HG02678 (cell line): ENCODE data around the gene IFRD1.
"Not testable (repeated sequence)": the region's sequence is repeated elsewhere in the genome, so short reads cannot be mapped to it uniquely, and the experiment has no call there.

Source experiments
- ATAC-seq: cut with Tn5 transposase; IDR thresholded peaks from one replicate; pipeline ENCODE4 v1.9.1; 2021; ENCODE audit warnings: mild to moderate bottlenecking, moderate library complexity; ENCODE audit not compliant: unreplicated experiment

The IFRD1 gene

GRCh38 chr7:112442210-112442609, 8.1 kb upstream of the IFRD1 start:
- ATAC-seq: no peak

DNA sequence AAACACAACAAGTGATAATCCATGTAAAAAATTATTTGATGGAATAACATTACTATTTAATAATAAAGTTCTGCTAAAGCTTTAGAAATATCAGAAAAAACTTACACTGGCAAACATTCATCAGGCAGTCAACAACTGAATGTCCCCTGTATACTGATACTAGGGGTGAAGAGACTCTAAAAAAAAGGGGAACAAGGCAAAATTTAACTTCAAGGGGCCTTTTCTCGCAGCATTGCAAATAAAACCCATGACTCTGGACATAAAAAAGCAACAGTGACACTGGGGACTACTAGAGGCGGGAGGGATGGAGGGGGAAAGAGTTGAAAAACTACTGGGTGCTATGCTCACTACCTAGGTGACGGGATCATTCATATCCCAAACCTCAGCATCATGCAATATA, 5.8 kb upstream of the IFRD1 start:
- ATAC-seq: no peak

DNA sequence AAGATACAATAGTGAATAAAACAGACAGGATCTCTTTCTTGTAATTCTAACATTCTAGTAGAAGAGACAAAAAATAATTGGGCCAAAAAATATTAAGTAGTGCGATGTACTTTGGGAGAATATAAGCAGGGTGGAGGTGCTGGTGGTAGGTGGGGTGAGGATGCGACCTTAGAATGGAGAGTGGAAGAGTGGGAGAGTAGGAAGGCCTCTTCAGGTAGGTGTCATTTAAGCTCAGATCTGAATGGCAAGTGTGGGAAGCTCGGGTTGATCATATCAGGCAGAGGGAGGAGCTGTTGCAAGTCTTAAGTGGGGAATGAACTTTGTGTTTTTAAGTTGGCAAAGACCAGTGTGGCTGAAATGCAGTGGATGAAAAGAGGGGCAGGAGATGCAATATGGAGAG, 3.8 kb upstream of the IFRD1 start:
- ATAC-seq: no peak

GRCh38 chr7:112447406-112447805, 2.9 kb upstream of the IFRD1 start:
- no peak for ATAC-seq

DNA sequence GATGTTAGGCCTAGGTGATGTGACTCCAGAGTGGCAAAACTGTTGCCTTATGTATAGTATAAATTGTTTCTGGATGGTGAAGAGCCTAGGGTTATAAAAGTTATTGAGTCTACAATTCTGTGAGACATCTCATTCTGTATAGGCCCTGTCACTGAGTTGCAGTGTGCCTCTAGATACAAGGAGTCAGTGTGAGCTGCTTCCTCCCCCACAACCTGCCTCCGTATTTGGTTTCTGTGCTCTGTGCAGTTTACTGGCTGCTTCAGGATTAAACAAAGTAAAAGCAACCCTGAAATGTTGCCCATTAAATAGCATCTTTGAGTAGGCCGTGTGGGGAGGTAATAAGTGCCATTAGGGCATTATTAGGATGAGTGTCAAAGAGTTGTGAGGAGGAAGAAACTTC, 1.9 kb upstream of the IFRD1 start:
- no peak for ATAC-seq

DNA sequence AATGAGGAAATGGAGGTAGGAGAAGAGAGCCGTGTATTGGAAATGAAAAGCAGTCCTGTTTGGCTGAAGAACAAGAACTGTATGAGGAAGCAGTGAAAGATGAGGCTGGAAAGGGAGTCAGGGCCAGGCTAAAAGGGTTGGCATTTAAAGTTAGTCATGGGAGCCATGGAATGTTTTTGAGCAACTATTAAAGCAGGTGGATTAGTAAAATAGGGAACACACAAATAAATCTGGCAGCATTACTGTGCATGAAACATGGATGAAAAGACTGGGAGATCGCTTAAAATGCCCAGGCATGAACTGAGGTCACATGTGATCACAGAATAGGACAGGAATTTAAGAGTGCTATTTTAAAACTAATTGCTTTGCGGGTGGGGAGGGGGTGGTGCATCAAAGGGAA, 1.4 kb upstream of the IFRD1 start:
- no peak for ATAC-seq

DNA sequence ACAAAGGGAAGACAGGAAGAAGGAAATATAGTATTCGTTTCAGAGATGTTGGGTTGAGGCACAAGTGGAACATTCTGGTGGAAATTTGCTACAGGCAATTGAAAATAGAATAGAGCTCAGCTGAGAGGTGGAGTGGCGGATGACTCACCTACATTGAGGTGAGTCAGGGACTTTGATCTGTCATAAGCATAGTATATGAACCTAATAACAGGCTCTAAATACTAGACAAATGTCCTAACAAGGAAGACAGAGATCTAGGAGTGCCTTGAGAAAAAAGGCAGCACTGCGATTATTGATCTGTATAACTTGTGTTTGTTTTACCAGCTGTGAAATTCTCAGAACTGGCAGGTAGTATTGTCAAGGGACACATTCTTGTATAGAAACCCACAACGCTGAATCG, 907 bp upstream of the IFRD1 start:
- no peak for ATAC-seq

GRCh38 chr7:112450807-112451761, 824 bp downstream of the IFRD1 start:
- ATAC-seq: peak; percentile 80

- ATAC-seq: no peak
These were observed 2.0 kb downstream of the IFRD1 start for GRCh38 chr7:112452102-112452888.

GRCh38 chr7:112453505-112454171, 3.4 kb downstream of the IFRD1 start:
- no peak for ATAC-seq

- not testable (repeated sequence) for ATAC-seq
These were observed 3.9 kb downstream of the IFRD1 start for GRCh38 chr7:112454191-112454590.

- ATAC-seq: no peak
These were observed 9.4 kb downstream of the IFRD1 start for GRCh38 chr7:112459645-112460044.

GRCh38 chr7:112462236-112462635, 12.0 kb downstream of the IFRD1 start:
- no peak for ATAC-seq

GRCh38 chr7:112467867-112468266, 17.6 kb downstream of the IFRD1 start:
- ATAC-seq: no peak

GRCh38 chr7:112470194-112470593, 19.9 kb downstream of the IFRD1 start:
- no peak for ATAC-seq

DNA sequence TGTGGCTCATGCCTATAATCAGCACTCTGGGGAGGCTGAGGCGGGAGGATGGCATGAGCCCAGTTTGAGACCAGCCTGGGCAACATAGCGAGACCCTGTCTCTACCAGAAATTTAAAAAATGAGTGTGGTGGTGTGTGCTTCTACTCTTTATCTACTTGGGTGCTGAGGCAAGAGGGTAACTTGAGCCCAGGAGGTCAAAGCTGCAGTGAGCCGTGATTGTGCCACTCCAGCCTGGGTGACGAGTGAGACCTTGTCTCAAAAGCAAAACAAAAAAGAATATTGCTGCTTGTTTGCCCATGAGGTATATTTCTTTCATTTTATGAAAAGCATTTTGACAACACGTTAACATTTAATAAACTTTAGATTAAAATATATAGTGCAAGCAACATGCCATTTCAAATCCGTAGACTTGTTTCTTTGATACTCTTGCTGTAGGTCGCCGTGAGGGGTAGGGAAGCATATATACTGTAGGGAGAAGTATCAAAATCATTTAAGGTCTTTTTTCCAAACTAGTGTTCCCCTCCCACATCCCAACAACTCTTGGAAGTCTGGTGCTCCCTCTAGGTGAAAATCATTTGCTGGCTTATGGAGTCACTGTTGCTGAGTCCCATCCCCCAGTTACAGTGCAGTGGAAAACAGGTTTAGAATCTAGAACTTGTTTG, 26.3 kb downstream of the IFRD1 start:
- no peak for ATAC-seq

DNA sequence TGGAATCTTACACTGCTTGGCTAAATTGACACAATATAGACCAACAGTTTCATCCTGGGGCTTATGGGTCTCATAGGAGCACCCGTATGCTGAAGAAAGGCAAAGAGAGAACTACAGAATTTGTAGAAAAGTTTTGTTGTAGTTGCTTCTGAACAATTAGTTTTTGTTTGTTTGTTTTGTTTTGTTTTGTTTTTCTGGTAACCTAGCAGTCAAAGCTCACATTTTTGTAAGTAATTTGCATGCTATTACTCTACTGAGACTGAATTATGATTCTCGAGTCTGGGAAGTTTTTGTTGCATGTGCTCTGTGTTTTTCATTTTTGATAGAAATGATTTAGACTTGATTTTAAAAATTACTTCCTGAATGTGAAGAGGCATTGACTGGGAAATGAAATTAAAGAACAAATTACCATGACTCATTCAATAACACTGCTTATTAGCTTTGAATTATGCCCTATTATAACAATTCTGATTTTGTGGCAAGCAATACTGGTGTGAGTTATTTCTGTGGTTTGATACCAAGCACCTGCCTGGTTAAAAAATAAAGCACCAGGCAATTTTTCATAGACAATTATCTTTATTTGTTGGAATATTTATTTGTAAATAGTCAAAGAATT, 31.0 kb downstream of the IFRD1 start:
- no peak for ATAC-seq

- no peak for ATAC-seq
These were observed 31.8 kb downstream of the IFRD1 start for GRCh38 chr7:112481833-112482670.

DNA sequence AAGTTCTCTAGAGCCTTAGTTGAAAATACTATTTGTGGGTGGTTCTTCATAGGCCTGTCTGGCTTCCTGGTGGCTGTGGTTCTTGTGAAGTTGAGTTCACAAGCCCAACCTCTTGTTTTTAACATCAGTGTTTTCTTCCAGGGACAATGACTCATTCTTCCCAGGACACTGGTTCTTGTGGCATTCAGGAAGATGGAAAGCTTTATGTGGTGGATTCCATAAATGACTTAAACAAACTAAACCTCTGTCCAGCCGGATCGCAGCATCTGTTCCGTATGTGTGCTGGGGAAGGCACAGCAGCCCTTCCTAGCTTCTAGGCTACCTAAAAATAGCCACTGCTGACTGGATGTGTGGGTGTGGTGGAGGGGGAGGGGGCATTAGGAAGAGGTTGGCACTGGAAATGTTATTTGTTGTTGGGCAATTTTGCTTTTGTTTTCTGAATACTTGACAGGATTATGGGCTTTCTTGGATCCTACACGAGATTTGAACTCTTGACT, 34.5 kb downstream of the IFRD1 start:
- no peak for ATAC-seq
